Neutrophil (primary cell): ENCODE results near the gene MMP10.

Source experiments
- H3K27ac ChIP-seq: fragments of 200-600 bp; sonication (generic); 2 replicates; pipeline ENCODE4 v1.5.1; 2016; ENCODE audit warnings: mild to moderate bottlenecking, moderate library complexity
- H3K27me3 ChIP-seq: fragments of 200-600 bp; sonication (generic); 2 replicates; pipeline ENCODE4 v1.6.0; 2016; ENCODE audit warnings: mild to moderate bottlenecking
- H3K36me3 ChIP-seq: fragments of 200-600 bp; sonication (generic); 2 replicates; pipeline ENCODE4 v1.5.1; 2017
- H3K4me1 ChIP-seq, 2 experiments: fragments of 200-600 bp in 1 of 2; sonication (generic) in 1 of 2; 1 replicate in 1 of 2; 2 replicates in 1 of 2; pipeline versions ENCODE4 v1.5.1 to v1.6.1; 2013 to 2016; ENCODE audit warnings: low read depth in 1 of 2, low read length in 1 of 2, mild to moderate bottlenecking in 1 of 2, moderate library complexity in 1 of 2; ENCODE audit not compliant: control insufficient read depth in 1 of 2, insufficient read depth in 1 of 2
- H3K4me3 ChIP-seq, 2 experiments: fragments of 200-600 bp in 1 of 2; sonication (generic) in 1 of 2; 1 replicate in 1 of 2; 2 replicates in 1 of 2; pipeline ENCODE4 v1.5.1; 2013 to 2016; ENCODE audit warnings: low read depth in 1 of 2, low read length in 1 of 2, mild to moderate bottlenecking in 1 of 2, moderate library complexity in 1 of 2
- H3K9me3 ChIP-seq: fragments of 200-600 bp; sonication (generic); 2 replicates; pipeline ENCODE4 v1.5.1; 2016
- CTCF ChIP-seq: fragments of 200-600 bp; sonication (generic); IDR thresholded peaks from 2 replicates; pipeline ENCODE4 v1.5.1; 2016; ENCODE audit warnings: antibody characterized with exemption

MMP10 gene

GRCh38 chr11:102783720-102784119 is 3.3 kb upstream of the MMP10 start:
- peaks cover 29% of the 10 kb centered on the region for H3K27me3 ChIP-seq
- no peaks in the 10 kb centered on the region for H3K9me3 ChIP-seq
- no peaks in the 10 kb centered on the region for H3K36me3 ChIP-seq
- TF ChIP-seq CTCF = no peak
- H3K4me3 ChIP-seq = no peak overlapping the region
- H3K27ac ChIP-seq = no peak overlapping the region
- H3K4me1 ChIP-seq = no peaks in the 10 kb centered on the region

GRCh38 chr11:102783016-102783415 is 2.6 kb upstream of the MMP10 start:
- H3K4me1 ChIP-seq = no peaks in the 10 kb centered on the region
- no peak overlapping the region for H3K4me3 ChIP-seq
- H3K27me3 ChIP-seq = peaks cover 35% of the 10 kb centered on the region
- TF ChIP-seq CTCF = no peak
- no peaks in the 10 kb centered on the region for H3K36me3 ChIP-seq
- H3K9me3 ChIP-seq = no peaks in the 10 kb centered on the region
- H3K27ac ChIP-seq = no peak overlapping the region

DNA sequence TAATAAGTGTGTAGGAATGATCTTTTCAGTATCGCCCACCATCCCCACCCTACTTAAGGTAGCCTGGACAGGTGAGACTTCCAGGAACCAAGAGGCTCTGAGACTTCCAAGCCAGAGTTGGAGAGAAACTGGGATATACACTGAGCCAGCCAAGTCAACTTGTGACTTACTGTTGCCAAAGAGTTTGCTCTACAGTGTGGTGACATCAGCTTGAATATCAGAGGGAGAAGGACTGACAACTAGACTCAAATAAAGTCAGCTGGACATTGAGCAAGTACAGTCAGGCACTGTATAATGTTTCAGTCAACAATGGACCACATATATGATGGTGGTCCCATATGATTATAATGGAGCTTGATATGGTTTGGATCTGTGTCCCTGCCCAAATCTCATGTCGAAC is 1.2 kb upstream of the MMP10 start:
- H3K4me3 ChIP-seq = no peak overlapping the region

GRCh38 chr11:102776454-102776853 is 4.0 kb downstream of the MMP10 start:
- H3K4me3 ChIP-seq = no peak overlapping the region
- TF ChIP-seq CTCF = no peak
- H3K4me1 ChIP-seq = no peaks in the 10 kb centered on the region
- H3K36me3 ChIP-seq = no peaks in the 10 kb centered on the region
- no peak overlapping the region for H3K27ac ChIP-seq
- H3K9me3 ChIP-seq = no peaks in the 10 kb centered on the region
- peaks cover 81% of the 10 kb centered on the region for H3K27me3 ChIP-seq

More for the DNA sequence above, 1.2 kb upstream of the MMP10 start:
- Histone ChIP-seq H3K4me1 (no peaks in the 10 kb centered on the region), H3K36me3 (no peaks in the 10 kb centered on the region), H3K9me3 (no peaks in the 10 kb centered on the region), H3K27ac (no peak overlapping the region), H3K27me3 (peaks cover 45% of the 10 kb centered on the region)
- TF ChIP-seq CTCF = no peak

DNA sequence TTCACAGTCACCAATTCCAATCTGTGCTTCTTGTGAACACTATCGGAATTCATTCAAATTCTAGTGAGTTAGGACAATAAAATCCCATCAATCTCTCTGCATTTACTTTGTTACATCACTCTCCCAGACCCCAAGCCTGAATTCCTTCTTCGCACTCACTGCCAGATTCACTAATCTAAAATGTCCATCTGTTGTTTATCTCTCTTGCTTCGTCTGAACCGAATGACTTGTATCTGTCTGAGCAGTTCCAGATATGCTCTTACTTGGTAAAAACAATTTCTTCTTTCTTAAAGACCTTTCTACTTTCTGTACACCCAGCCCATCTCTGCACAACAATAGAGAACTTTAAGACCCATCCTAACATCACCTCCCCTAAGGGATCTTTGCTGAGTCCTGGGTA is 7.0 kb downstream of the MMP10 start:
- no peak overlapping the region for H3K27ac ChIP-seq
- H3K9me3 ChIP-seq = no peaks in the 10 kb centered on the region
- H3K27me3 ChIP-seq = peaks cover 67% of the 10 kb centered on the region
- no peak overlapping the region for H3K4me3 ChIP-seq
- no peak for TF ChIP-seq CTCF
- no peaks in the 10 kb centered on the region for H3K4me1 ChIP-seq
- no peaks in the 10 kb centered on the region for H3K36me3 ChIP-seq

DNA sequence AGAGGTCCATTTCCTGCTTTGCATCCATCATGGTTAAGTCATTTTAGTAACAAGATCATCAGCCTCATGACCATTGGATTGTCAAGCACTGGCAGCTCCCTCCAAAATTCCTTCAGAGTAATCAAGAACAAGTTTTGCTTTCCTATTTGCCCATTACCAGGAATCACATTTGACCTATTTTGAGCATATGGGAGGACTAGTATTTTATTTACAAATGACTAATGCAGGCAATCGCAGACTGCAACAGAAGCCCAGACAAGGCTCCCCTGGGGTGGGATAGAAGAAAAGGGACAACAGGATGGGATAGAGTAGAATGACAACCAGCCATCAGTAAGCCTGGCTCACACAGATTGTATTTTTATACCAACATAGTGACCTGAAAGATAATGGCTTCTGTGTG is 9.1 kb downstream of the MMP10 start:
- H3K36me3 ChIP-seq = no peaks in the 10 kb centered on the region
- H3K9me3 ChIP-seq = no peaks in the 10 kb centered on the region
- no peaks in the 10 kb centered on the region for H3K4me1 ChIP-seq
- no peak overlapping the region for H3K27ac ChIP-seq
- H3K4me3 ChIP-seq = no peak overlapping the region
- no peak for TF ChIP-seq CTCF
- H3K27me3 ChIP-seq = peaks cover 59% of the 10 kb centered on the region
